Transverse colon (tissue), 4 donors: Measurements from ENCODE around the gene ZBTB38.

Experiments used
- CTCF ChIP-seq, 5 experiments: fragments of 200-600 bp in 3 of 5; fragments of 450-650 bp in 2 of 5; sonication (generic) in 3 of 5; IDR thresholded peaks; 1 replicate in 2 of 5; 2 replicates in 3 of 5; pipeline ENCODE4 v1.5.1; 2016 to 2017; ENCODE audit warnings: antibody characterized with exemption in 5 of 5, inconsistent platforms in 3 of 5, mild to moderate bottlenecking in 2 of 5, moderate library complexity in 1 of 5
- EP300 ChIP-seq: sonication (generic); formaldehyde crosslinking; IDR thresholded peaks from one replicate; pipeline ENCODE4 v1.6.1; 2017; ENCODE audit warnings: antibody characterized with exemption, low read depth
- POLR2AphosphoS5 ChIP-seq, 3 donors: sonication (generic); formaldehyde crosslinking; IDR thresholded peaks; one replicate each; pipeline ENCODE4 v1.6.1; 2016; ENCODE audit warnings: antibody characterized with exemption in 3 of 3

GRCh38 chr3:141330235-141330634 lies 38.1 kb upstream of the ZBTB38 start:
- TF ChIP-seq CTCF (IDR thresholded peaks at IDR 0.05), result no peak
- TF ChIP-seq POLR2AphosphoS5 (IDR thresholded peaks at IDR 0.05), result no peak
- TF ChIP-seq EP300, result no peak
